Measurements from ENCODE around the gene STK17B.

The STK17B gene

GRCh38 chr2:196130039-196130825 is 41.1 kb downstream of the STK17B start:
- no peaks in the 10 kb centered on the region for H4K20me1 ChIP-seq (ENCODE audit: low read depth, low read length)
- peaks cover 37% of the 10 kb centered on the region; the same call in 1 of the 2 replicates for H3K9me3 ChIP-seq (ENCODE audit: insufficient read depth, low read length)
- no peak for TF ChIP-seq EZH2phosphoT487 (conservative IDR thresholded peaks at IDR 0.05; ENCODE audit: low read length)
- no peak for TF ChIP-seq CTCF (IDR thresholded peaks at IDR 0.05; ENCODE audit: insufficient read depth, low read length, poor library complexity, severe bottlenecking)
- H3K27ac ChIP-seq (ENCODE audit: low read depth, low read length): no peak overlapping the region
- no peaks in the 10 kb centered on the region for H3K27me3 ChIP-seq (ENCODE audit: low read length)
- no peak overlapping the region for H3K4me2 ChIP-seq (ENCODE audit: low read depth, low read length, poor library complexity, severe bottlenecking)
- no peak overlapping the region for H2AFZ ChIP-seq (ENCODE audit: low read depth, low read length, severe bottlenecking)
- peaks cover 34% of the 10 kb centered on the region for H3F3A ChIP-seq (ENCODE audit: insufficient read depth)
- H3K9ac ChIP-seq (ENCODE audit: low read length): no peak overlapping the region
- no peaks in the 10 kb centered on the region for H3K9me2 ChIP-seq (replicated peaks; ENCODE audit: insufficient read depth, low read length)
- H3K36me3 ChIP-seq (ENCODE audit: low read length): peaks cover 28% of the 10 kb centered on the region
- no peaks in the 10 kb centered on the region for H3K79me2 ChIP-seq (ENCODE audit: insufficient read depth, low read length)
- H3K4me3 ChIP-seq (ENCODE audit: insufficient read depth, low read length, poor library complexity, severe bottlenecking): no peak overlapping the region

GRCh38 chr2:196128749-196129148 is 42.6 kb downstream of the STK17B start:
- Histone ChIP-seq H3K36me3 (ENCODE audit: low read length) (peaks cover 13% of the 10 kb centered on the region), H3K9me3 (ENCODE audit: insufficient read depth, low read length) (peaks cover 37% of the 10 kb centered on the region; the same call in 1 of the 2 replicates), H3K9ac (ENCODE audit: low read length) (no peak overlapping the region), H3F3A (ENCODE audit: insufficient read depth) (peaks cover 19% of the 10 kb centered on the region), H3K79me2 (ENCODE audit: insufficient read depth, low read length) (no peaks in the 10 kb centered on the region), H3K27ac (ENCODE audit: low read depth, low read length) (no peak overlapping the region), H3K27me3 (ENCODE audit: low read length) (no peaks in the 10 kb centered on the region), H3K4me2 (ENCODE audit: low read depth, low read length, poor library complexity, severe bottlenecking) (no peak overlapping the region), H2AFZ (ENCODE audit: low read depth, low read length, severe bottlenecking) (no peak overlapping the region), H3K9me2 (replicated peaks; ENCODE audit: insufficient read depth, low read length) (no peaks in the 10 kb centered on the region), H3K4me3 (ENCODE audit: insufficient read depth, low read length, poor library complexity, severe bottlenecking) (no peak overlapping the region), H4K20me1 (ENCODE audit: low read depth, low read length) (no peaks in the 10 kb centered on the region)
- TF ChIP-seq EZH2phosphoT487 (conservative IDR thresholded peaks at IDR 0.05; ENCODE audit: low read length): no peak
- no peak for TF ChIP-seq CTCF (IDR thresholded peaks at IDR 0.05; ENCODE audit: insufficient read depth, low read length, poor library complexity, severe bottlenecking)

GRCh38 chr2:196125596-196125995 is 45.8 kb downstream of the STK17B start:
- no peaks in the 10 kb centered on the region for H3K9me2 ChIP-seq (replicated peaks; ENCODE audit: insufficient read depth, low read length)
- H3K27ac ChIP-seq (ENCODE audit: low read depth, low read length): no peak overlapping the region
- H3K27me3 ChIP-seq (ENCODE audit: low read length): no peaks in the 10 kb centered on the region
- H3K4me2 ChIP-seq (ENCODE audit: low read depth, low read length, poor library complexity, severe bottlenecking): no peak overlapping the region
- H3F3A ChIP-seq (ENCODE audit: insufficient read depth): no peaks in the 10 kb centered on the region
- peaks cover 20% of the 10 kb centered on the region; the same call in 1 of the 2 replicates for H3K9me3 ChIP-seq (ENCODE audit: insufficient read depth, low read length)
- H4K20me1 ChIP-seq (ENCODE audit: low read depth, low read length): no peaks in the 10 kb centered on the region
- TF ChIP-seq EZH2phosphoT487 (conservative IDR thresholded peaks at IDR 0.05; ENCODE audit: low read length): no peak
- no peak for TF ChIP-seq CTCF (IDR thresholded peaks at IDR 0.05; ENCODE audit: insufficient read depth, low read length, poor library complexity, severe bottlenecking)
- H3K4me3 ChIP-seq (ENCODE audit: insufficient read depth, low read length, poor library complexity, severe bottlenecking): no peak overlapping the region
- H3K9ac ChIP-seq (ENCODE audit: low read length): no peak overlapping the region
- H3K79me2 ChIP-seq (ENCODE audit: insufficient read depth, low read length): no peaks in the 10 kb centered on the region
- no peak overlapping the region for H2AFZ ChIP-seq (ENCODE audit: low read depth, low read length, severe bottlenecking)
- no peaks in the 10 kb centered on the region; the same call in 1 of the 2 replicates for H3K36me3 ChIP-seq (ENCODE audit: low read length)
